Fibroblast of lung (primary cell): ENCODE data around the gene NSG2. TPM values are rescaled to one million over a fixed set of nuclear protein-coding genes. Genes with fewer than 3 reads are reported as not detected.

Experiments used
- DNase-seq, 2 donors: peaks; one replicate each; pipeline versions ENCODE4 v3.0.0 to v3.0.0-alpha.2; 2010; ENCODE audit warnings: low read depth in 2 of 2
- H2AFZ ChIP-seq: 2 replicates; pipeline ENCODE4 v1.5.1; 2012; ENCODE audit warnings: low read length, control low read depth, inconsistent platforms
- H3K27ac ChIP-seq: 2 replicates; pipeline ENCODE4 v1.5.1; 2011; ENCODE audit warnings: low read length, control low read depth; ENCODE audit not compliant: insufficient read depth
- H3K27me3 ChIP-seq: 2 replicates; pipeline ENCODE4 v1.5.1; 2011; ENCODE audit warnings: mild to moderate bottlenecking, low read length; ENCODE audit not compliant: control insufficient read depth, insufficient read depth
- H3K36me3 ChIP-seq: 2 replicates; pipeline ENCODE4 v1.5.1; 2011; ENCODE audit warnings: low read length; ENCODE audit not compliant: control insufficient read depth, insufficient read depth
- H3K4me1 ChIP-seq: 2 replicates; pipeline ENCODE4 v1.5.1; 2011; ENCODE audit warnings: low read length; ENCODE audit not compliant: control insufficient read depth, insufficient read depth; ENCODE audit errors: extremely low read depth
- H3K4me2 ChIP-seq: 2 replicates; pipeline ENCODE4 v1.5.1; 2011; ENCODE audit warnings: low read length, control low read depth; ENCODE audit not compliant: insufficient read depth; ENCODE audit errors: extremely low read depth
- H3K4me3 ChIP-seq, 4 experiments: fragments of 200-600 bp in 1 of 4; sonication (generic) in 1 of 4; replicated peaks in 1 of 4; 2 replicates each; pipeline ENCODE4 v1.5.1; 2011 to 2016; ENCODE audit warnings: low read length in 4 of 4, low read depth in 3 of 4, mild to moderate bottlenecking in 3 of 4, control low read depth in 2 of 4, inconsistent platforms in 1 of 4, mixed read lengths in 1 of 4; ENCODE audit not compliant: insufficient read depth in 1 of 4; ENCODE audit errors: control extremely low read depth in 1 of 4
- H3K79me2 ChIP-seq: 2 replicates; pipeline ENCODE4 v1.5.1; 2012; ENCODE audit warnings: mild to moderate bottlenecking, low read length, inconsistent platforms; ENCODE audit not compliant: control insufficient read depth, insufficient read depth
- H3K9ac ChIP-seq: 2 replicates; pipeline ENCODE4 v1.5.1; 2011; ENCODE audit warnings: mild to moderate bottlenecking, low read length, control low read depth; ENCODE audit not compliant: insufficient read depth
- H3K9me3 ChIP-seq: 2 replicates; pipeline ENCODE4 v1.5.1; 2012; ENCODE audit warnings: low read depth, low read length; ENCODE audit not compliant: control insufficient read depth, insufficient read depth
- H4K20me1 ChIP-seq: 2 replicates; pipeline ENCODE4 v1.5.1; 2011; ENCODE audit warnings: low read length; ENCODE audit not compliant: control insufficient read depth, insufficient read depth; ENCODE audit errors: extremely low read depth
- CTCF ChIP-seq, 2 donors: IDR thresholded peaks in 1 of 2; conservative IDR thresholded peaks in 1 of 2; 1 replicate in 1 of 2; 2 replicates in 1 of 2; pipeline ENCODE4 v1.5.1; 2011 to 2012; ENCODE audit warnings: low read length in 2 of 2, control low read depth in 1 of 2, inconsistent platforms in 1 of 2, low read depth in 1 of 2, mild to moderate bottlenecking in 1 of 2
- EZH2 ChIP-seq: IDR thresholded peaks from 2 replicates; pipeline ENCODE4 v1.5.1; 2012; ENCODE audit warnings: low read length, control low read depth, mild to moderate bottlenecking; ENCODE audit errors: missing control alignments
- polyA plus RNA-seq, 2 donors: library from polyadenylated mRNA; depleted of rRNA in 1 of 2; stranded (reverse) in 1 of 2; unstranded in 1 of 2; fragments of >200 nt; gene quantifications; 2 replicates each; pipeline ENCODE4 v1.2.1, GENCODE V29; 2011 to 2012; ENCODE audit warnings: missing spikeins in 1 of 2
- total RNA-seq: library from RNA; depleted of rRNA; stranded (reverse); fragments of >200 nt; gene quantifications from 2 replicates; pipeline ENCODE4 v1.2.1, GENCODE V29; 2014

NSG2 gene
- total and polyA plus RNA-seq, 2 donors (not counting 1 experiment from before 2014, with no cell fraction given) = not detected

DNA sequence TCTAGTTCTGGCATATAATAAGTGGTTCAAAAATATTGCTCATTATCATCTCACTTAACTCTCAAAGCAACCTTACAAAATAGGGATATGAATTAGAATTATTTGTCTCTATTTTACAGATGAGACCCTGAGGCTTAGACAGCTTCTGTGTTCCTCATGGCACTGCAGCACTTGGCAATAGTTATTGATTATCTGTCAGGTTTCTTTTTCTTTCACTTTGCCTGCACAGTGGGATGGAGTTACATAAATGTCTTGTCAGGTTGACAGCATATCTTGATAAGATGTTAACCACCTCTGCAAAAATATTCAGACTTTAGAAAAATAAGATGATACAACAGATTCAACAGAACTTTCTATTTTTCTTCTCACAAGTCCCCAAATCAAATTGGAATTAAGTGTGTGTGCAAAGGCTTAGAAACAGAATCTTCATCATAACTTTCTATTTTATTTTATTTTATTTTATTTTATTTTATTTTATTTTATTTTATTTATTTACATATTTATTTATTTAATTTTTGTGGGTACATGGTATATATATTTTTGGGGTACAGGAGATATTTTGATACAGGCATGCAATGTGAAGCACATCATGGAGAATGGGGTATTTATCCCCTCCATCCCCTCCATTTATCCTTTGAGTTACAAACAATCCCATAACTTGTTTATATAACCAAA is 17.7 kb downstream of the NSG2 start:
- Histone ChIP-seq H3K27ac (no peak overlapping the region), H2AFZ (no peak overlapping the region), H3K4me2 (no peak overlapping the region), H3K9me3 (no peaks in the 10 kb centered on the region), H3K4me3 (no peak overlapping the region), H3K27me3 (no peaks in the 10 kb centered on the region), H3K79me2 (no peaks in the 10 kb centered on the region), H4K20me1 (no peaks in the 10 kb centered on the region), H3K36me3 (no peaks in the 10 kb centered on the region), H3K4me1 (no peaks in the 10 kb centered on the region), H3K9ac (no peak overlapping the region)
- DNase-seq = no peak
- TF ChIP-seq CTCF (conservative IDR thresholded peaks at IDR 0.05 in 1 of 2, IDR thresholded peaks at IDR 0.05 in 1 of 2; ENCODE audit: low read depth in 1 of 2, low read length in 2 of 2) (no peak), EZH2 (no peak)

DNA sequence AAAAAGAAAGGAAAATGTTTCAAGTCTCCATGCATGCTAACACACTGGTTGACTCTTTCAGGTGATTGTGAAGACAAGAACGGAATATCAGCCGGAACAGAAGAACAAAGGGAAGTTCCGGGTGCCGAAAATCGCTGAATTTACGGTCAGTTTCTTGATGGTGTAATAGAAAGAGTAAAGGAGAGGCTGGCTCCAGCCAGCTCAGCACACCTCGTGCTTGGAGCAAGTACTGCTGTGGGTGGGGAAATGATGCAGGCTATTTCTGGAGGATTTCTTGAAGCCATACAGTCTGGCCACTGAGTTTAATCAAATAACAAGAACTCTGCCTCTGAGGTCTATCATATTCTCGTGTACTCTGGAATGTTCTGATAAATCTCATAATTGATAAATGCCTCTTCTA is 18.7 kb downstream of the NSG2 start:
- DNase-seq = no peak
- no peaks in the 10 kb centered on the region for H3K4me1 ChIP-seq
- no peaks in the 10 kb centered on the region for H3K9me3 ChIP-seq
- H3K4me2 ChIP-seq = no peak overlapping the region
- no peak overlapping the region for H2AFZ ChIP-seq
- no peak for TF ChIP-seq EZH2
- no peak overlapping the region for H3K4me3 ChIP-seq
- no peak overlapping the region for H3K27ac ChIP-seq
- no peaks in the 10 kb centered on the region for H3K79me2 ChIP-seq
- no peaks in the 10 kb centered on the region for H3K27me3 ChIP-seq
- no peak overlapping the region for H3K9ac ChIP-seq
- no peaks in the 10 kb centered on the region for H4K20me1 ChIP-seq
- no peaks in the 10 kb centered on the region for H3K36me3 ChIP-seq

- H3K27me3 ChIP-seq = no peaks in the 10 kb centered on the region
- H3K27ac ChIP-seq = no peak overlapping the region
- H3K9ac ChIP-seq = no peak overlapping the region
- no peaks in the 10 kb centered on the region for H3K4me1 ChIP-seq
- TF ChIP-seq EZH2 = no peak
- no peak for TF ChIP-seq CTCF (conservative IDR thresholded peaks at IDR 0.05 in 1 of 2, IDR thresholded peaks at IDR 0.05 in 1 of 2; ENCODE audit: low read depth in 1 of 2, low read length in 2 of 2)
- DNase-seq = peak in 1 of 2 donors; percentile 49
- H2AFZ ChIP-seq = no peak overlapping the region
- H4K20me1 ChIP-seq = no peaks in the 10 kb centered on the region
- H3K4me3 ChIP-seq = no peak overlapping the region
- no peaks in the 10 kb centered on the region for H3K36me3 ChIP-seq
- no peak overlapping the region for H3K4me2 ChIP-seq
- no peaks in the 10 kb centered on the region for H3K79me2 ChIP-seq
- H3K9me3 ChIP-seq = no peaks in the 10 kb centered on the region
Measured at GRCh38 chr5:174065528-174066197, 20.2 kb downstream of the NSG2 start.
